Cardiac fibroblast (primary cell): Measurements from ENCODE around the gene DPM1.

Source experiments
- DNase-seq, 2 donors: peaks; one replicate each; pipeline versions ENCODE4 v3.0.0 to v3.0.0-alpha.2; 2010; ENCODE audit warnings: low read depth in 2 of 2
- H3K4me3 ChIP-seq, 2 donors: replicated peaks in 1 of 2; 1 replicate in 1 of 2; 2 replicates in 1 of 2; pipeline ENCODE4 v1.5.1; 2011; ENCODE audit warnings: low read depth in 2 of 2, low read length in 2 of 2, mild to moderate bottlenecking in 2 of 2, moderate library complexity in 1 of 2
- CTCF ChIP-seq: IDR thresholded peaks from one replicate; pipeline ENCODE4 v1.5.1; 2011; ENCODE audit warnings: low read depth, mild to moderate bottlenecking, low read length, inconsistent platforms

The DPM1 gene

DNA sequence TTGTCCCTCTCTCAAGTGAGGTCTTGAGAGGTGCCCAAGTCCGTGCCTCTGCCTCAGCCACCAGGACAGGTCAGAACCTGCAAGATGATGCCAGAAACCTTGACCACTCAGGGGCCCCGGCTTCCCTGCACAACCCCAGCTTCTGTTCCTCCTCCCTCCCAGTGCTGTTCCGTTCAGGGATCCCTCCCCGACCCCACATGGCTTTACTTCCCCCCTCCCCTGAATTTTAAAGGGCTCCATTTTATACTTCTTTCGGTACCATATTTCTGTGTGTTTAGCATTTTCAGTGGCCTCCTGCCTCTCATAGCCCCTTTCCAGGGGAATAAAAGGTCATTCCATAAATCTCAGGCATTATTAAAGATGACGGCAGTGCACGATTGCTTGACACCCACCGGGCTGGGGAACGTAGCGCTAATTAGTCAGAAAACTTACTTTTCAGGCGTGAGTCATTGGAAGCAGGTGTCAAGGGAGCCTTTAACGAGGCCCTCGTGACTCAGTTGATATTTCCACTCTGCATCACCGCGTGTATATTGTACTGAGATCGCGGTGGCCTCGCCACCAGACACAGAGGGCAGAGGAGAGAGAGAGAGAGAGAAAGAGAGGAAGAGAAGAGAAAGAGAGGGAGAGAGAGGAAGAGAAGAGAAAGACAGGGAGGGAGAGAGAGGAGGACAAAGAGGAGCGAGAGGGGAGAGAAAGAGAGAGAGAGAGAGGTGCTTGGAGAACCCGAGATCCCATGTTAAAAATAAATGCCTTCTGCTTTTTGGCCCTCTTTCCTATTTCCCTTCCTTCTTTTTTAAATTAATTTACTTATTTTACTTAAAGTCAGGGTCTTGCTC is 43.3 kb upstream of the DPM1 start:
- TF ChIP-seq CTCF = no peak
- no peak for DNase-seq
- no peak overlapping the region for H3K4me3 ChIP-seq

- TF ChIP-seq CTCF = no peak
- H3K4me3 ChIP-seq = no peak overlapping the region
Measured at GRCh38 chr20:50999355-50999754, 41.0 kb upstream of the DPM1 start.

DNA sequence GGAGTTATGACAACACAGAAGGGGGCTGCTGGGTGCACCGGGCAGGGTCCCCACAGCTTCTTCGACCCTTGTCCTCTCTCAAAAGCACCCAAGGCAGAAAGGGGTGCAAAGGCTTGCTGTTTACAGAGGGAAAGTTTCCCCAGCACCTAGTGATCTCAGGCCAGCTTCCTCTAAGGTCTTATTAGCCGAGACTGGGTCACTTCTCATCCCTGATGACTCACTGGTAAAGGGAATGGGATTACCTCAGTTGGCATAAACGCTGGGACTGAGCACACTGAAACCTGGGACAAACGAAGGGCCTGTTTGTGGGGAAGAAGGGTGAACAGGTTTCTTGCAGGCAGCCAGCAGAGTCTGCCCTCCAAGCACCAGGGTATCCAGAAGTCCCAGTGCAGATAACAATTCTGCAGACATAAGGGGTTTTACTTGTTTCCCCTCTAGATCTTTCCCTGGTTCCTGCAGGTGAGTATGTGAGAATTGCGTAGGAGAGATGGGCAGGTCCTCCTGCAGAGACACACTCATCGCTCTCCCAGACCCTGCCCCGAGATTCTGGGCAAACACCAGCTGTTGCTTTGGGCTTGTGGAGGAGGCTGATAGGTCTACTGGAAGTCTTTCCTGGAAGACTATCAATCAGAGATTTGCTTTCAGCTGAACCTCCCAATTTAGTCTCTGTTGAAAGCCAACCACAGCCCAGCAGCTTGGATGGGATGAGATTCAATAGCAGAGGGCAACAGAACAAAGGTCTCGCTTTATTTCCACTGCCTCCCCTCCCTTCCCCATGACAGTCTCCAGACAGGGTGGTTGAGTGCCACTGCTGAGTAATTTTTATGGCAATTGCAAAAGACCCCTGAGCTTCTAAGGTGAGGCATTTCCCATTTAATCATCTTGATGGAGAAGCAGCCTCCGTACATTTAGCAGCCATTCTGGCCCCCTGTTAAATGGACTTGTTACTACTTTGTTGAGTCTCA is 38.9 kb upstream of the DPM1 start:
- H3K4me3 ChIP-seq = no peak overlapping the region
- TF ChIP-seq CTCF = no peak
- DNase-seq = peak in 1 of 2 donors; percentile 55

More at GRCh38 chr20:50999355-50999754, 41.0 kb upstream of the DPM1 start:
- no peak for DNase-seq

DNA sequence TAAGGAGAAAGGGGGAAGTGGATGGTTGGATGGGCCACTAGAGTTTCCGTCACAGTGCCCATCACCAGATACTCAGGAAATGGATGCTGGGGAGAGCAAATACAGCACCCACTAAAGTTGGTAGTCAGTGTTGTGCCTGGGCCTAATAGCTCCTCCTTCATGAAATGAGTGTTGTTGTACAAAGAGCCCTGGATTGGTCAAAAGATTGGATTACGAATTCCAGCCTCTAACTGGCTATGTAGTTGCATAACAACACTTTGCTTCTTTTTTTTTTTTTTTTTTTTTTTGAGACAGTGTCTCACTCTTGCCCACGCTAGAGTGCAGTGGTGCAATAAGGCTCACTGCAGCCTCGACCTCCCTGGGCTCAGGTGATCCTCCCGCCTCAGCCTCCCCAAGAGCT is 37.2 kb upstream of the DPM1 start:
- no peak for TF ChIP-seq CTCF
- H3K4me3 ChIP-seq = no peak overlapping the region
- DNase-seq = peak; percentile 43 to 47

DNA sequence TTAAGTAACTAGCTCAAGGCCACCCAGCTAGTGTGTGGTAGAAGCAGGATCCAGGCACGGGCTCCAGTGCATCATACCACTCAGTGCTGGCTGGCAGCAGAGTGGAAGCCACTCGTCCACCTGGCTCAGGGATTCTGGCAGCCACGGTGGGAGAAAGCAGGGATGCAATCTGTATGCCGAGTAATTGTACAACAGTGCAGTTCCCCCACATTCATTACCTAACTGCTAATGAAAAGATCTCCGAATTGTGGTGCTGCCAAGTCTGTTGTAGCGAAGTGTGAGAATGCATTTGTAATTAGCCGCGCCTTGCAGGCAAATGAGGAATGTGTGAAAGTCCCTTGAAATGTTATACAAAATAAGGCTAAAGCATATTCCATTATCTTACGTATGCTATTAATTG is 35.5 kb upstream of the DPM1 start:
- no peak for TF ChIP-seq CTCF
- no peak for DNase-seq
- no peak overlapping the region for H3K4me3 ChIP-seq

GRCh38 chr20:50992733-50993457 is 34.6 kb upstream of the DPM1 start:
- H3K4me3 ChIP-seq = no peak overlapping the region
- TF ChIP-seq CTCF = peak; percentile 86
- DNase-seq = peak; percentile 71 to 92
